Hematopoietic multipotent progenitor cell treated with erythropoietin and hydrocortisone succinate and interleukin-3 and kit ligand, for 15 days (in vitro differentiated cells): ENCODE data around the gene SLC25A22.

Experiments used
- DNase-seq: peaks from one replicate; pipeline ENCODE4 v3.0.0-alpha.2; 2015; ENCODE audit warnings: low spot score

SLC25A22 gene

DNA sequence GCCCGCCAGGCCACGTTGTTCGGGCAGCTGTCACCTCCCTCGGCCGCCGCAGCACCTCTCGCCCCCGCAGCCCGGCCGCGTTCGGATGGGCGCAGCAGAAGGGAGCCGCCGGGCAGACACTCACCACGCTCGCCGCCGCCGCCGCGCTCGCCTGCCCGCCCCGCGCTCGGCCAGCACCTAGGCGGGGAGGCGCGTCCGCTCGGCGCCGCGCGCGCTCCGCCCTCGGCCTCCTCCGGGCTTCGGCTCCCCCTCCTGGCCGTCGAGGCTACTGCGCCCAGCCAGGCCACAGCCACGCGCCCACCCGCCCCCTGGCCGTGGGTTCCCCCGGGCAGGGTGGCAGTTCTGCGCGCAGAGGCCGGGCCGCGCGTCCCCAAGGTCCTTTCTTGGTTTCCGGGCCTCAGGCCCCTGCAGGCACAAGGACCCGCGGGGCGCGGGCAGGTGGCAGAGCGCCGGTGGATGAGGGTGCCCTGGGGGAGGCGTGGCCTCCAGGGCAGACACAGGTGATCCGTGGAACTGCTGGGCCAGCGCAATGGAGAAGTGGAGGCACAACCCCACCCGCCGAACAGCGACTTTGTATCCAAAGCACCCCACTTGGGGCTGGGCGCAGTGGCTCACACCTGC lies at the start of gene SLC25A22:
TSS of gene SLC25A22 (minus strand) at position 189 of the 621 bp plus-strand sequence. CDS start 3,275 bp downstream, outside the sequence.
- peak; percentile 85 for DNase-seq

DNA sequence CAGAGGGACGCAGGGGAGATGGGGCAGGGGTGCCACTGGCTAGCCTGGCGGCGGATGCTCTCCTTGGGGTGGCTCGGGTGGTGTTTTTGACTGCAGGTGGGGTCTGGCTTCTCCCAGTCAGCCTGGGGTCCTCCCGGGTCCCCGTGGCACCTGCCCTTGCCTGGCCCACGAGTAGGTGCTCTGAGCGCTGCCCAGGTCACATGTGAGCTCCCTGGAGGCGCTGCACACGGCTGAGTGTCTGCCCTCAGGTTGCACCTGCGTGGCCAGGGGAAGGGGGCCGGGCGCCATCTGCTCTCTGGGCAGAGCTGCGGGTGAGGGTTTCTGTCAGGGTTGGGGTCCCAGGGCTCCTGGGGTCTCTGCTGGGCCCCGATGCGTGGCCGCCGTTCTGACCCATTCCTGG lies 49.8 kb upstream of the SLC25A22 start:
- no peak for DNase-seq

DNA sequence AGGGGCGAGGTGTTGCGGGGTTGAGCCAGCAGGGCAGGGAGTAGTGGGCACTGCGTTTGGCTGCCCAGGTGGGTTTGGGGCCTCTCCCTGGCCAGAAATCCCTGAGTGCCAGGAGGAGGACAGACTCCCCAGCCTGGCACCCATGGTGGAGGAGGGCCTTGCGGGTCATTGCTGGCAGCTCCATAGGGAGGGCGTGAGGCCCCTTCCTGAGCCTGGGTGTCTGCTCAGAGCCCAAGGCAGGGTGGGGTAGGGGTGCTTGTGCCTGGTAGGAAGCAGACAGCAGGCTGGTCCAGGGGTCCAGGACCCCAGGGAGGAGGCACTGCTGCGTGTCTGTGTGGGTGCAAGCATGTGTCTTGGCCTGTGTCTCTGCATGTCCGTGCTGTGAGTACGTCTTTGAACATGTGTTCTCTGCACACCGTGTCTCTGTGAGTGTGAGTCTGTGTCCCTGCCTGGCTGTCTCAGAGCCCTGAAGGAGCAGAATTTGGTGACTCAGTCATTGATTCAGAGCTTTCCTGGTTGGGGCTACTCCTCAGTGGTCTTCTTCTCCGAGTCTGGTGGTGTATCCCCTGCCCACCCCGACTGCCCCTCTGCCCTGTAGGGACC lies 48.5 kb upstream of the SLC25A22 start:
- DNase-seq: no peak

DNA sequence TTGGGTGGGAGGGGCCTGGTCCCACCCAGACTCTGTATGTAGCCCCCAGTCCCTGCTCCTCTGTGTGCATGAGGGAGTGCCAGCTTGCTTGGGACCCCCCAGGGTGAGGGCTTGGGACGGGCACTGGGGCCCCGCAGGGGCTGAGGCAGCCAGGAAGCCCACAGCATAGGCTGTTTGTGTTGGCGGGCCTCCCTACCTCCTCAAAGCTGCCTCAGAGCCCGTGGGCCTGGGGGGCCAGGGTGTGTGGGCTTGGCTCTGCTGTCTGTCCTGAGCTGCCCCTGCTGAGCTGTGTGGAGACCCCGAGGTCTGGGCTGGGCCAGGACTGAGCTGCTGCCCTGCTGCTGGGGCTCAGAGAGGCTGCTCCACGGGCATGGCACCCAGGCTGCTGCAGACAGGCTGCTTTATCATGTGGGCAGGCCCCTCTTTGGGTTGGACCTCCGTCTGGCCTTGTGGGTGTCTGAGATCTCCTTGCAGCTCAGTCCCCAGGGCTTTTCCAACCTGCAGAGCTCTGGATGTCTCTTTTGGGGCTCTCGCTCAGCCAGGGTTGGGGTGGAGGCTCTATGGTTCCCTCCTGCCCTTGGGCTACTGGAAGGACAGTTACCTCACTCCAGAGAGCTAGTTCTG lies 47.9 kb upstream of the SLC25A22 start:
- peak; percentile 48 for DNase-seq

DNA sequence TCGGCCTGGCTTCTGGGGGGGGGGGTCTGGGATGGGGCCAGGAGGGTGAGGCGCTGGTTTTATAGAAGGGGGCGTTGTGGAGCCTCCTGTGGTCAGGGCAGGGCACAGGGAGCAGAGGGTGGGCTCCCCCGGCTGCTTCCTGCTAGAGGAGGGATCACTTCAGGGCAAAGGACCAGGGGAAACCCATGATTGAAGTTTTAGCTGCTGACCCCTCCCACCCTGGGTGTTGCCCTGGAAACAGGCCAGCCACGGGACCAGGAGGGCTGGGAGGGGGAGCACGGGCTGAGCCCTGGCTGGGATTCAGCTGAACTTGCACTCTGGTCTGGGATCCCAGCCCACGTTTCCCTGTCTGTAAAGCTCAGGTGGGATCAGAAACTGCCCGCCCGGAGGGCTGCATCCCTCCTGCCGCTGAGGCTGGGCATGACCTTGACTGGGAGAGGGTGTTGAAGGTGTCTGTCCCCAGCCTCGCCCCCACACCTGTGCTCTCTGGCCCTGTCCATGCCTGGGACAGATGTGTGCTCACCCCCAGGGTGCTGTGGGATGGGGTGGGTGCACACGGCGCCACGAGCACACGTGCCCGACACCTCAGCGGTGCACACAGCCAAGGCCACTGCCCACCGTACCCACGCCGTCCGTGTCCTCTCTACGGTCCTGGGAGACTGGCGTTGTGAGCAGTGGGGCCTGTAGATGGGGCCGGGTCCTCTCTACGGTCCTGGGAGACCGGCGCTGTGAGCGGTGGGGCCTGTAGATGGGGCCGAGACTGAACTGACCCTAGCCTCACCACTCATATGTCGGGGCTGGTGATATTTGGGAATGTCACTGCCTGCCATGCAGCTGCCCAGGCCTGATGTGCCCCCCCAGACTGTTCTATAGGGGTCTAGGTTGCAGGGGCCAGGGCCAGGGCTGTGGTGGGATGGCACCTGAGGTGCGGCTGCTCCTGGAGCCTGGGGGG lies 46.9 kb upstream of the SLC25A22 start:
- peak; percentile 54 for DNase-seq

DNA sequence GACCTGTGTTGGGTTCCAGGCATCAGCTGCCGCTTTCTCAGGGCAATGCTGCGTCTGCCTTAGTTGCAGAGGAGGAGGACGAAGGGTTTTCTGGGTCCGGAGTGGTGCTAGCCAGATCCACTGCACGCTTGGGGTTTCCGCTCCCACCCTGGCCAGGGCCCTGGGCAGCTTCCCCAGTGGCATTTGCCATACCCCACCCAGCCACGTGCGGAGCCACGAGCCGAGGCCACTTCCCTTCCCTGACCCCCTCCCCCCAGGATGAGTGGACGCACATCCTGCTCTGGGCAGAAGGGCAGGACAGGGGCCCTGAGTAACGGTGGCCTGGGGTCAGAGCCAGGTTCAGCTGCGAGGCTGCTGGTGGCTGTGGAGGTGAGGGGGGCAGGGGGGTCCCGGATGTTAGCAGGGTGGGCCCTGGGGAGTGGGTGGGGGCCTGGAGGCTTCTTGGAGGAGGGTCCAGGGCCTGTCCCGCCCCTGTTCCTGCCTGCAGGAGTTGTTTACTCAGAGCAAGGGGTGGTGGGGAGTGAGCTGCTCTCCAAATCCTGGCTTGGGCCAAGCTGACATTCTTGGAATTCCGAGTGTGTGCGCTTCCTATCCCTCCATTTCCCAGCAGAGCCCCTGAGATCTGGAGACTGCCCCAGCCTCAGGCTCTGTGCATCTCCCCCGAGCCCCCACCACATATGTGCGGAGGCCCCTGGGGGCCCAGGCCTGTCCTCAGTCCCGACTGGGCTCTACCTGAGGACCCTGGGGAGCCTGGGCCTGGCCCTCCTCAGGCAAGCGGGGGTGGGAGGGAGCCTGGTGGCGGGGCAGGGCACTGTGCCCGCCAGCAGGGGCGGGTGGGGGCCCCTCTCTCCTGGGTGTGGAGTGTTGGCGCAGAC lies 46.0 kb upstream of the SLC25A22 start:
- no peak for DNase-seq

DNA sequence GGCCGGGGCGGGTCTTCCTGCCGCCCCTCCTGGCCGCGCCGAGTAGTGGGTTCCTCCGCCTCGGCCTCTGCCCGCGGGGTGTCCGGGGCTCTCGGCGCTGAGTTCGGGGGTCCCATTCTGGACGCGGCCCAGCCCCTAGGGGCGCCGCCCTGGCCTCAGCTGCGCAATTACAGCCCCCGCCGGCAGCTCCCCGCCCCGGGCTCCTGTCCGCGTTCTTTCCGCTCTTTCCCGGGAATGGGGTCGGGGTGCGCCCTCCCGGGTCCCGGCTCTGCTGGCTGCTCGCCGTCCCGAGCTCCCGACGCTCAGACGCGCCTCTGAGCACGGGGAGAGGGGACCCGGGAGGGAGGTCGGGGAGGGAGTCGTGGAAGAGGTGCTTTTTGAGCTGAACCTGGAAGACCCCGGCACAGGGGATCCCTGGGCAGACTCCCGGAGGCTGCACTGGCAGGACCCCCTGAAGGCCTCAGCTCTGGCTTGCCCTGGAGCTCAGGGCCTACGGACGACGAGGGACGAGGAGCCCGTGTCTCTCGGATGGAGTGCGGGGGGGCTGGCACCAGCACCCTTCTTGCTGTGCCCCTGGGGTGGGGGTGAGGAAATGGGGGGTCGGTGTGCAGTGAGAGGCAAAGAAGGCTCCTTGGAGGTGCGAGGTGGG lies 45.1 kb upstream of the SLC25A22 start:
- DNase-seq: no peak

DNA sequence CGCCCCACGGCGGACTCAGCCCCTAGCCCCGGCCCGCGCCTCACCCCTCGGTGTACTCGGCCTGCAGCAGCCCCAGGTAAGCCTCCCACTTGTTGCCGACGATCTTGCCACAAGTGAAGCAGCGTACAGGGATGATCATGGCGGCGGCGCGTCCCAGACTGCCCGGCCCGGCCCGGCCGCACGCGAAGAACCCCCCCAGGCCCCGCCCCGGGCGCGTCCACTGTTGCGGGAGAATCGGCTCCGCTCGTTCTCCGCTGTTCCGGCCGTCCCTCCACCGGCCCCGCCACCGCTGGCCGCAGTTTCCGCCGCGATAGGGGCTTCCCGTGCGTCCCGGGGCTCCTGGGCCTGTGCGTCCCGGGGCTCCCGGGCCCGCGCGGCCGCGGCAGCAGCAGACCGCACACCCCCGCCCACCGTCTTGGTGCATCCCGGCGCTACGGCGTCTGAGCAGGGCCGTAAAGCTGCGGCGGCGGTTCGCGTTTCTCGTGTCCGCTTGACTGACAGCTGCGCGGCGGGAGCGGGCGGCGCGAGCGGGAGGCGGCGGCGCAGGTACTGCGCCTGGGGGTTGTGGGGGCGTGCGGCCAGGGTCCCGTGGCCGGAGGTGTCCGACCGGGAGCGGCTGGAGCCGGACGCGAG lies 44.4 kb upstream of the SLC25A22 start, which contains the start of the genes POLR2L and TSPAN4:
TSS of gene POLR2L (minus strand) at position 160 of the 633 bp plus-strand sequence. CDS start at position 139, 21 bp downstream.
TSS of gene TSPAN4 (plus strand) at position 483 of the 633 bp plus-strand sequence. CDS start 7,453 bp downstream, outside the sequence.
- peak; percentile 90 for DNase-seq

DNA sequence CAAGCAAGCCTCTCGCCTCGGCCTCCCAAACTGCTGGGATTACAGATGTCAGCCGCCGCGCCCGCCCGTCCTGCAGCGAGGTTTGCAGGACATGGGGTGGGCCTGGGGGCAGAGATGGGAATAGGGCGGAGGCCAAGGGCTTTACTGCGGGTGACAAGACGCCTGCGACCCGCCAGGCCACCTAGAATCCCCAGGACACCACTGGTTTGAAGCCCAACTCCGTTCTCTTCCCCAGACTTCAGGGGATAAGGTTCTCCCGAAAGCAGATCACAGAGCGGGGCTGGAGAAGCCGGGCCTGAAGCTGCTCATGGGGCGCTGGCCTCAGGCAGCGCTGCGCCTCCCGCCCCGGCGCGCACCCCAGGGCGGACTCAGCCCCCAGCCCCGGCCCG lies 43.9 kb upstream of the SLC25A22 start:
- DNase-seq: no peak

DNA sequence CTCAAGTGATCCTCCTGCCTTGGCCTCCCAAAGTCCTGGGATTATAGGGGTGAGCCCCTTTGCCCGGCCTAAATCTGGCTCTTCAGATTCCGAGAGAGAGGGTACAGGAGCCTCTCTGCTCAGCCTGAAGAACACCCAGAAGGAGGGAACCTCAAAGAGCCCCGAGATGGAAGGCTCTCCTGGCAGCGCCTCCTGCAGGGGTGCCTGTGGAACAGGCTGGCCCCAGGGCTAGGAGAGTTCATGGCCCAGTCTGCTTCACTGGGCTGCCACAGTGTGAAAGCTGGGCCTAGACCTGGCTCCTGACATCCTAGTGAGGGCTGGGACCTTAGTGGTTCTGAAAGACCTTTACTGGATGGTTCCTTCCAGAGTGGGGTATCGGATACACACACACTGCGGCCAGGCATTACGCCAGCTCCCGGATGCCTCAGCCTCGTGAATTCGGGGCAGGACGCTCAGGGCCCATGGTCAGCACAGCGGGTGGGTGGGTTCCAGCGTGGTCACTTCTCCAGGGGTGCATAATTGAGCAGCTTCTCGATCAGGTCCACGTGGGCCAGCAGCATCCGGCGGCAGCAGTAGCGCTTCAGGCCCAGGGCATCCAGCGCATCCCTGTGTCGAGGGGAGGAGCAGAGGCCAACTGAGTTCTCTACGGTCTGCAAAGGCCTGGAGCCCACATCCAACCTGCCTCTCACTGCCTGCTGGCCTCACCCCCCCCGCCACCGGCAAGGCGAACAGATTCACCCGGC lies 42.0 kb upstream of the SLC25A22 start:
- DNase-seq: no peak

DNA sequence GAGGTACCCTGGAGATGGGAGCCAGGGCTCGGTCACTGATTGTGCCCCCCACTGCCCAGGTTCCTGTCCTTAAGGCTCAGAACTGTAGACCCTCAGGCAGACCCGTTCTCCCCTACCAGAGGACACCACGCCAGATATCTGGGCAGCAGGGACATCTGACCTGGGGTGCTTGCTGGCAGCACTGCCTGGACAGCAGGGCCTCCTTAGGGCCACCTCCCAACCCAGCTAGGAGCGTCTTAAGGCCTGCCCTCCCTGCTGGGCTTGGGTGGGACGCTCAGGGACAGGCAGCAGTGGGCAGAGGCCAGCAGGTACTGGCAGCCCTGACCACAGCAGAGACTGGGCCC lies 41.2 kb upstream of the SLC25A22 start:
- no peak for DNase-seq

DNA sequence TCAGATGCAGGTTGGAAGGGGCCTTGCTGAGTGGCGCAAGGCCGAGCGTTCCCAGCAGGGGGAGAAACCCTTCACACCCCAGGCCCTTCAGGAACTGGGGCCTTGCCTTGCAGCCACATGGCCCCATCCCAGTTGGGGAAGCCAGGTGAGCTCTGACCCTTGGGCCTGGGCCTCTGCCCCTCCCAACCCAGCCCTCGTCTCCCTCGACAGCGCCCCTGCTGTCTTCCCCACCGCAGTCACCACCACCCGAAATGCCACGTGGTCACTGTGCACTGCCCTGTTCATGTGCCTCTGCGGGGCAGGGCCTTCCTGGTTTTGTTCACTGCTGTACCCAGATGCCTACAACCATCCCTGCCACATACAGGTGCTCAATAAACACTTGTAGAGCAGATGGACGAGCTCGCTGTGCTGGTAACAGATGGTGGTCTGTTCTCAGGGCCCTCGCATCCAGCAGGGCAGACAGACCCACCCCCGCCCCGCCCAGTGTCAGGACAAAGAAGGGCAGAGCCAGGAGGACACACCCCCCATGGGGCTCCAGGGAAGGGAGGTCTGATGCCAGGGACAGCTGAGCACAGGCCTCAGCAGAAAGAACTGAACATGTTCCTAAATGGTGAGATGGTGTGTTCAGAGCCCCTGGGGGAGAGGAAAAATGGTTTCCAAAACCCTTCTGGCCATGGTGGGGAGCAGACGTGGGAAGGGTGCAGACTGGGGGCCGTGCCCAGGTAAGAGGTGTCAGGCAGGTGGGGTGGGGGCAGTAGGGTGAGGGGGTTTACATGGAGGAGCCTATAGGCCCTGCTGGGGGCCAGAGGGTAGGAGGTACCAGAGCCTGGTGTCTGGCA lies 40.6 kb upstream of the SLC25A22 start:
- no peak for DNase-seq

DNA sequence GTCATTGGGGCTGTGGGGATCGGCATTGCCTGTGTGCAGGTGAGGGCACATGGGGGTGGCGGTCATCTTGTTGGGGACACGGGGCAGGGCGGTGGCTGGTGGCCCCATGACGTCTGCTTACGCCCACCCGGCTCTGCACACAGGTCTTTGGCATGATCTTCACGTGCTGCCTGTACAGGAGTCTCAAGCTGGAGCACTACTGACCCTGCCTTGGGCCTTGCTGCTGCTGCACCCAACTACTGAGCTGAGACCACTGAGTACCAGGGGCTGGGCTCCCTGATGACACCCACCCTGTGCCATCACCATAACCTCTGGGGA lies 39.9 kb upstream of the SLC25A22 start:
- no peak for DNase-seq

DNA sequence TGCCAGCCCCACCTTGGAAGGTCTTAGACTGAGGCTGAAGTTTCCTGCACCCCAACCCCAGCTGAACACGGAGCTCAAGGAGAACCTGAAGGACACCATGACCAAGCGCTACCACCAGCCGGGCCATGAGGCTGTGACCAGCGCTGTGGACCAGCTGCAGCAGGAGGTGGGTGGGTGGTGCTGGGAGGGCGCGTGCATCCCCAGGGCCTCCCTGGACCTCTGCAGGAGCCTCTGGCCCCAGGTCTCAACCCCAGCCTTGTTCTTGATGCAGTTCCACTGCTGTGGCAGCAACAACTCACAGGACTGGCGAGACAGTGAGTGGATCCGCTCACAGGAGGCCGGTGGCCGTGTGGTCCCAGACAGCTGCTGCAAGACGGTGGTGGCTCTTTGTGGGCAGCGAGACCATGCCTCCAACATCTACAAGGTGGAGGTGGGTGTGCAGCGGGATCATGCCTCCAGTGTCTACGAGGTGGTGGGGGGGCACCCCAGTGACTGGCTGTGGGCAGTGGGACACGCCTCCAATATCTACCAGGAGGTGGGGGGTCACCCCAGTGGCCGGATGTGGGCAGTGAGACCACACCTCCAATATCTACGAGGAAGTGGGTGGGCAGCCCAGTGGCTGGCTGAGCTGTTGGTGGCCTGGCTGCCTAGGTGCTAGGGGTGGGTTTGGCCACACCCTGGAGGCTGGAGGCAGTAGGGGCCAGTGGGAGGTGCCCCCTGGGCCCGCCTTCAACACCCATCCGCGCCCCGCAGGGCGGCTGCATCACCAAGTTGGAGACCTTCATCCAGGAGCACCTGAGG lies 39.3 kb upstream of the SLC25A22 start:
- no peak for DNase-seq

DNA sequence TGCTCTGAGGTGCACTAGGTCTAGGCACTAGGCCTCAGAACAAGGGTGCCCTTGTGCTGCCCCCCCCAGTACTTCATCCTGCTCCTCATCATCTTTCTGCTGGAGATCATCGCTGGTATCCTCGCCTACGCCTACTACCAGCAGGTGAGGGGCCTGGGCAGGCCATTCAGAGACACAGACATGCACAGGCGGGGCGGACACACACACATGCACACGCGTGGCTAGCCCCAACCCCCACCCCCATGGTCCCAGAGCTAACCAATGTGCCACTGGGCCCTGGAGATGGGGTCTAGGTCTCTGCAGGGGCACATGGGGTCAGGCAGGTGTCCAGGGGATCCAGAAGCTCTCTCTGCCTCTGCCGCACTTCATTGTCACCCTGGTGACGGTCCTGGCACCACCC lies 38.6 kb upstream of the SLC25A22 start:
- no peak for DNase-seq

DNA sequence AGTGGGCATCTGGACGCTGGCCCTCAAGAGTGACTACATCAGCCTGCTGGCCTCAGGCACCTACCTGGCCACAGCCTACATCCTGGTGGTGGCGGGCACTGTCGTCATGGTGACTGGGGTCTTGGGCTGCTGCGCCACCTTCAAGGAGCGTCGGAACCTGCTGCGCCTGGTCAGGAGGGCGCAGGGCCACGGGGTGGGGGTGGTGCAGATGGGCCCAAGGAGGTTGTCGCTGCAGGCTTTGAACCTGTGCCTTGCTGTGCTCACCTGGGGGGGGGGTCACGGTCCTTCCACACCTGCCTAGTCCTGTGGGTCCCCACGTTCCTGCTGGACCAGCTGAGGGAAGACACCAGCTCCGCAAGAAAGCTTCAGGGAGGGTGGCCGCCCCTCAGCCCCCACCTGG lies 38.2 kb upstream of the SLC25A22 start:
- DNase-seq: no peak

DNA sequence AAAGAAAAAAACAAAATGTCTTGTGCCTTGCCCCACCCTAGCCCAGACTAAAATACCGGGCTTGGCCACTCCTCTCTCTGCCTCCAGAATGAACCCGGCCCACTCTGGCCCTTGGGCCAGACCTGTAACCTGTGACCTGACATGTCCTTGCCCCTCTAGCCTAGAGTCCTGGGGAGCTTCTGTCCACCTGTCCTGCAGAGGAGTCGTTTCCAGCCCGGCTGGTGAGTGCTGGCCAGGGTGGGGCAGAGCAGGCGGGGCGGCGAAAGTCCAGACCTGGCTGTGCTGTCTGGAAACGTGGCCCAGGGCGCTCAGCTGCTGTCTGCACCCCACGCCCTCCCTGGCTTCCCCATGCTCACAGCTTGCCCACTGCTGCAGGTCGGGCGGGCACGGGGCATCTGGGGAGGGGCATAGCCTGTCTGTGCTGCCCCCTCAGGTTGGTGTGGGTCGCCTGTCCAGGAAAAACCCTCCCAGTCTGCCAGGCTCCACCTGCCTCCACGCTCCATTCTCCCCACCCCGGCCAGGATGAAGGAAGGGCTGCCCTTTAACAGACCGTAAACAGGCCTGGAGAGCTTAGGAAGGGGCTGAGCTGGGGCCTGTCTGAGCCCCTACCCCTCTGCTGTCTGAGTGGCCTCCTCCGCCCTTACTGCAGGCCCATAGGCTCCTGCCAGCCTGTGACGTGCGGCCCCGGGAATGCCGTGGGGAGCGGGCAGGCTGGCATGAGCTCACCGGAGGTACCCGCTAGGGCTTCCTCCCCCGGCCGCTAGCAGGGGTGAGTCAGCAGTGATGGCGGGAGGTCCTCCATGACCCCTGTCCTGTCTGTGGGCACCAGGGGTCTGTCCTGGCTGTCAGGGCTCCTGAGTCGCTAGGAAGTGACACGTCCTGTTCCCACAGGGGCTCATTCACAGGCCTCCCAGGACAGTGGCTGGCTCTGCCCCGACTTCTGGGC lies 36.6 kb upstream of the SLC25A22 start:
- no peak for DNase-seq
